Aorta (tissue), 5 donors: Measurements from ENCODE around the gene SEMA6B. TPM values are rescaled to one million over a fixed set of nuclear protein-coding genes. Genes with fewer than 3 reads are reported as not detected.

Experiments
- ATAC-seq: fragments of 200-7000 bp; cut with Tn5 transposase; one replicate; pipeline ENCODE4 v1.9.1; 2022; ENCODE audit warnings: moderate library complexity; ENCODE audit not compliant: low FRiP score
- DNase-seq, 2 donors: peaks; one replicate each; pipeline ENCODE4 v3.0.0-alpha.2; 2020
- H3K27ac ChIP-seq, 2 donors: one replicate each; pipeline ENCODE4 v1.5.1; 2013; ENCODE audit warnings: low read length in 2 of 2, mild to moderate bottlenecking in 2 of 2, moderate library complexity in 2 of 2, control low read depth in 1 of 2, inconsistent platforms in 1 of 2, low read depth in 1 of 2
- H3K27me3 ChIP-seq, 2 donors: one replicate each; pipeline ENCODE4 v1.6.1; 2013; ENCODE audit warnings: control low read depth in 1 of 2, low read length in 1 of 2, mild to moderate bottlenecking in 1 of 2, moderate library complexity in 1 of 2; ENCODE audit not compliant: insufficient read depth in 2 of 2, control insufficient read depth in 1 of 2
- H3K36me3 ChIP-seq, 2 donors: one replicate each; pipeline ENCODE4 v1.6.1; 2013; ENCODE audit warnings: control low read depth in 1 of 2, low read length in 1 of 2, mild to moderate bottlenecking in 1 of 2; ENCODE audit not compliant: insufficient read depth in 2 of 2, control insufficient read depth in 1 of 2
- H3K4me1 ChIP-seq, 2 donors: one replicate each; pipeline ENCODE4 v1.6.1; 2013; ENCODE audit warnings: low read length in 2 of 2, control low read depth in 1 of 2, mild to moderate bottlenecking in 1 of 2, moderate library complexity in 1 of 2; ENCODE audit not compliant: insufficient read depth in 2 of 2, control insufficient read depth in 1 of 2
- H3K4me3 ChIP-seq, 2 donors: one replicate each; pipeline ENCODE4 v1.5.1; 2013; ENCODE audit warnings: low read length in 2 of 2, control low read depth in 1 of 2, mild to moderate bottlenecking in 1 of 2
- H3K9me3 ChIP-seq: one replicate; pipeline ENCODE4 v1.6.1; 2013; ENCODE audit warnings: mild to moderate bottlenecking, low read length; ENCODE audit not compliant: control insufficient read depth
- whole genome bisulfite sequencing, 2 donors: extraction: QIAGEN DNeasy Blood & Tissue Kit; methylation state at CpG; one replicate each; pipeline ENCODE4 v1.1.7; 2013; 5-methylcytosine and 5-hydroxymethylcytosine counted together
- intact Hi-C, 2 donors: fragments of 100-400 bp; cut with DNase I; formaldehyde crosslinking; loops; one replicate each; pipeline versions ENCODE4 v1.14.2 to v1.15.0; 2022
- polyA plus RNA-seq, 2 donors: library from polyadenylated mRNA; stranded (reverse); fragments of 200-250 nt; gene quantifications; one replicate each; pipeline ENCODE4 v1.2.3, GENCODE V29; 2013
- total RNA-seq, 2 donors: library from RNA; stranded (reverse); fragmentation: NEBNext Ultra II Directional; extraction: Animal tissue kit (Norgen Biotek cat#: 25700); gene quantifications; one replicate each; pipeline ENCODE4 v1.2.1, GENCODE V29; 2021
- donor health status: healthy with polysubstance abuse.
- donor health status: Bipolar disorder and iron deficiency.
- donor health status: DM: no; HTN: no; CAD: no.
- donor health status: DM: no; HTN: no; CAD: no.
- donor health status: DM: yes; HTN: yes; CAD: no.

The SEMA6B gene
- total and polyA plus RNA-seq, 4 donors, result 0.43 to 32.0 (median 13.5) TPM

DNA sequence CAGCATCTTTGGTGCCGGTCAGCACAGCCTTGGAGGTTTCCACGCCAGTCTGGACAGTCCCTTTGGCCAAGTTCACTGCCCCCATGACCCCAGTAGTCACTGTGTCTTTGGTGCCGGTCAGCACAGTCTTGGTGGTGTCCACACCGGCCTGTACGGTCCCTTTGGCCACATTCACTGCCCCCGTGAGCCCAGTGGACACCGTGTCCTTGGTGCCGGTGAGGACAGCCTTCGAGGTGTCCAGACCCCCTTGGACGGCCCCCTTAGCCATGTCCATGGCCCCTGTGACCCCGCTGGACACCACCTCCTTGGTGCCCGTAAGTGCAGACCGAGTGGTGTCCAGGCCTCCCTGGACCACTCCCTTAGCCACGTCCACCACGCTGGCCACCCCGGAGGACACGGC is 46.2 kb downstream of the SEMA6B start:
- no peak for ATAC-seq
- intact Hi-C loops, result no loop called here
- no peaks in the 10 kb centered on the region for H3K9me3 ChIP-seq
- DNase-seq, result no peak
- H3K4me1 ChIP-seq, result no peaks in the 10 kb centered on the region
- 89 to 91% methylated on average over 17 of the region's 17 CpGs for WGBS, 2 donors
- H3K27ac ChIP-seq, result no peak overlapping the region
- no peaks in the 10 kb centered on the region for H3K36me3 ChIP-seq
- H3K4me3 ChIP-seq, result no peak overlapping the region
- no peaks in the 10 kb centered on the region for H3K27me3 ChIP-seq

DNA sequence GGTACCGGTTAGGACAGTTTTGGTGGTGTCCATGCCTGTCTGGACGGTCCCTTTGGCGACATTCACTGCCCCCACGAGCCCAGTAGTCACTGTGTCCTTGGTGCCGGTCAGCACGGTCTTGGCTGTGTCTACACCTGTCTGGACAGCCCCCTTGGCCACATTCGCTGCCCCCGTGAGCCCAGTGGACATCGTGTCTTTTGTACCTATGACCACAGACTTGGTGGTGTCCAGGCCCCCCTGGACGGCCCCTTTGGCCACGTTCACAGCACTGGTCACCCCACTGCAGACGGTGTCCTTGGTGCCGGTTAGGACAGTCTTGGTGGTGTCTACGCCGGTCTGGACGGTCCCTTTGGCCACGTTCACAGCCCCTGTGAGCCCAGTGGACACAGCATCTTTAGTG is 47.4 kb downstream of the SEMA6B start:
- ATAC-seq, result no peak

GRCh38 chr19:4511300-4512054 is 48.0 kb downstream of the SEMA6B start:
- no peaks in the 10 kb centered on the region for H3K27me3 ChIP-seq
- no peaks in the 10 kb centered on the region for H3K4me1 ChIP-seq
- ATAC-seq (no peak), DNase-seq (no peak)
- no peaks in the 10 kb centered on the region for H3K9me3 ChIP-seq
- H3K36me3 ChIP-seq, result no peaks in the 10 kb centered on the region
- WGBS, 2 donors, result 86 to 89% methylated on average over 26 to 27 of the region's 27 CpGs
- H3K27ac ChIP-seq, result no peak overlapping the region
- H3K4me3 ChIP-seq, result no peak overlapping the region
- intact Hi-C loops, result no loop called here

More for the DNA sequence above, 47.4 kb downstream of the SEMA6B start:
- H3K36me3 ChIP-seq, result no peaks in the 10 kb centered on the region
- no peak overlapping the region for H3K27ac ChIP-seq
- DNase-seq, result no peak
- no peaks in the 10 kb centered on the region for H3K4me1 ChIP-seq
- no peak overlapping the region for H3K4me3 ChIP-seq
- no peaks in the 10 kb centered on the region for H3K27me3 ChIP-seq
- intact Hi-C loops, result no loop called here
- no peaks in the 10 kb centered on the region for H3K9me3 ChIP-seq
- 90 to 91% methylated on average over 17 of the region's 17 CpGs for WGBS, 2 donors

DNA sequence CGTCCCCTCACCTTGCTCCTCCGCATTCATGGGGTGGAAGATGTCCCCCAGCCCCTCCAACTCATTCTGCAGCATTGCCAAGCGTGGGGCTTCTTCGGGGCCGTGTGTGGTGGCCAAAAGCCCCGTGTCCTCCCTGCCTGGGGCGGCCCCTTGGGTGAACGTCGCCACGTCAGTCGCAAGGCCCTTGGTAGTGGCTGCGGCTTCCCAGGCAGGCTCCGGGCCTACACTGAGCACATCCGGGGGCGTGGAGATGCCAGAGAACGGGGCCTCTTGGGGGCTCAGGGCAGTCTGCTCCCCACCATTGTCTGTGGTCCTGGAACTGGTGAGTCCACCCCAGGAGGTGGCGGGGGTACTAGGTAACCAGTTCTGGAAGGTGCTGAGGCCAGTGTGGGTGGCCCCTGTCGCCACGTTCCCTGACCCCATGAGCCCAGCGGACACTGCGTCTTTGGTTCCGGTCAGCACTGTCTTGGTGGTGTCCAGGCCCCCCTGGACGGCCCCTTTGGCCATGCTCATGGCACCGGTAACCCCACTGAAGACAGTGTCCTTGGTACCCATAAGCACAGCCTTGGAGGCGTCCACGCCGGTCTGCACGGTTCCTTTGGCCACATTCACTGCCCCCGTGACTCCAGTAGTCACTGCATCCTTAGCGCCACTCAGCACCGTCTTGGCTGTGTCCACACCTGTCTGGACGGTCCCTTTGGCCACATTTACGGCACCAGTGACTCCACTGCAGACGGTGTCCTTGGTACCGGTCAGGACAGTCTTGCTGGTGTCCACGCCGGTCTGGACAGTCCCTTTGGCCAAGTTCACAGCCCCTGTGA is 48.8 kb downstream of the SEMA6B start:
- no peak overlapping the region for H3K27ac ChIP-seq

DNA sequence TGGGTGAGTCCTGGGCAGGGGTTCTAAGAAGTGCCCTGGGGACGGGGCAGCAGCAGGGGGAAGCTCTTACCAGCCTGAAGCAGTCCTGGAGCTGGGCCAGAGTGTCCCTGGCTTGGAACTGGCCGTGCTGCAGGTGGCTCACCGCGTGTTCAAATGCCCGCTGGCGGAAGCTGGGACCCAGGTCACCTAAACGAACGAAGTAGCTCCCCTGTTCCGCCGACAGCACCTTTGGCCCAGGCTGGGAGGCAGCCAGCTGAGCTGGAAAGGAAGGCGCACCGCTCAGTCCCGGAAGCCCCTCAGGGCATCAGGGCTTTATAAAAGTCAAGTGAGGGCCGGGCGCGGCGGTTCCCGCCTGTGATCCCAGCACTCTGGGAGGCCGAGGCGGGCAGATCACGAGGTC is 50.8 kb downstream of the SEMA6B start:
- Histone ChIP-seq H3K4me1 (no peaks in the 10 kb centered on the region), H3K9me3 (no peaks in the 10 kb centered on the region), H3K27me3 (no peaks in the 10 kb centered on the region), H3K27ac (no peak overlapping the region), H3K36me3 (no peaks in the 10 kb centered on the region), H3K4me3 (no peak overlapping the region)
- WGBS, 2 donors, result 90 to 92% methylated on average over 18 to 21 of the region's 21 CpGs
- no peak for DNase-seq
- ATAC-seq, result no peak
- intact Hi-C loops, result no loop called here

More for the DNA sequence above, 48.8 kb downstream of the SEMA6B start:
- intact Hi-C loops, result no loop called here
- no peaks in the 10 kb centered on the region for H3K36me3 ChIP-seq
- ATAC-seq (no peak), DNase-seq (no peak)
- H3K4me1 ChIP-seq, result no peaks in the 10 kb centered on the region
- no peaks in the 10 kb centered on the region for H3K27me3 ChIP-seq
- H3K9me3 ChIP-seq, result no peaks in the 10 kb centered on the region
- 86 to 88% methylated on average over 37 of the region's 37 CpGs for WGBS, 2 donors
- no peak overlapping the region for H3K4me3 ChIP-seq

- Histone ChIP-seq H3K36me3 (peaks cover 0 to under 1% of the 10 kb centered on the region in 2 donors), H3K27ac (no peak overlapping the region), H3K4me3 (no peak overlapping the region), H3K9me3 (no peaks in the 10 kb centered on the region), H3K27me3 (no peaks in the 10 kb centered on the region), H3K4me1 (no peaks in the 10 kb centered on the region)
- DNase-seq (no peak), ATAC-seq (no peak)
- 77 to 81% methylated on average over 17 of the region's 17 CpGs for WGBS, 2 donors
- intact Hi-C loops, result no loop called here
Observed at GRCh38 chr19:4507804-4508203, 51.7 kb downstream of the SEMA6B start.

GRCh38 chr19:4507150-4507452 is 52.4 kb downstream of the SEMA6B start:
- peaks cover 0 to 4% of the 10 kb centered on the region in 2 donors for H3K36me3 ChIP-seq
- H3K27me3 ChIP-seq, result no peaks in the 10 kb centered on the region
- H3K4me1 ChIP-seq, result no peaks in the 10 kb centered on the region
- no peak overlapping the region for H3K4me3 ChIP-seq
- DNase-seq (no peak), ATAC-seq (no peak)
- intact Hi-C loops, result no loop called here
- no peak overlapping the region for H3K27ac ChIP-seq
- H3K9me3 ChIP-seq, result no peaks in the 10 kb centered on the region
- 74 to 76% methylated on average over 12 of the region's 12 CpGs for WGBS, 2 donors

GRCh38 chr19:4506449-4507149 is 52.9 kb downstream of the SEMA6B start:
- ATAC-seq, result no peak
- H3K36me3 ChIP-seq, result peaks cover 0 to 4% of the 10 kb centered on the region in 2 donors

More at GRCh38 chr19:4506449-4507149, 52.9 kb downstream of the SEMA6B start:
- no peak overlapping the region for H3K4me3 ChIP-seq
- no peaks in the 10 kb centered on the region for H3K4me1 ChIP-seq
- 83 to 84% methylated on average over 17 of the region's 17 CpGs for WGBS, 2 donors
- no peaks in the 10 kb centered on the region for H3K27me3 ChIP-seq
- H3K9me3 ChIP-seq, result no peaks in the 10 kb centered on the region
- no peak overlapping the region for H3K27ac ChIP-seq
- intact Hi-C loops, result no loop called here
- DNase-seq, result no peak
